Natural killer cell (primary cell): ENCODE measurements around the gene B3GNT4. TPM values are rescaled to one million over a fixed set of nuclear protein-coding genes. Genes with fewer than 3 reads are reported as not detected.
A peak's percentile ranks its signal among the peaks of the same experiment; 100 is the strongest.

Source experiments
- ATAC-seq, 3 donors: fragments of 150-1000 bp in 2 of 3; fragments of 200-7000 bp in 1 of 3; cut with Tn5 transposase; 1 replicate in 1 of 3; 2 replicates in 2 of 3; pipeline ENCODE4 v1.10.0; 2021; ENCODE audit warnings: mild to moderate bottlenecking in 2 of 3, moderate library complexity in 2 of 3
- DNase-seq, 2 donors: peaks; one replicate each; pipeline versions ENCODE4 v3.0.0 to v3.0.0-alpha.2; 2013 to 2021; ENCODE audit warnings: mixed read lengths in 1 of 2
- H3K27ac ChIP-seq: one replicate; pipeline ENCODE4 v1.5.1; 2013; ENCODE audit warnings: mild to moderate bottlenecking, low read length
- H3K27me3 ChIP-seq: one replicate; pipeline ENCODE4 v1.6.1; 2013; ENCODE audit warnings: low read length; ENCODE audit not compliant: control insufficient read depth, insufficient read depth
- H3K36me3 ChIP-seq: one replicate; pipeline ENCODE4 v1.6.1; 2013; ENCODE audit warnings: low read length; ENCODE audit not compliant: control insufficient read depth, insufficient read depth
- H3K4me1 ChIP-seq: one replicate; pipeline ENCODE4 v1.6.1; 2013; ENCODE audit warnings: low read length; ENCODE audit not compliant: control insufficient read depth, insufficient read depth
- H3K4me3 ChIP-seq: one replicate; pipeline ENCODE4 v1.5.1; 2013; ENCODE audit warnings: low read length
- H3K9me3 ChIP-seq: one replicate; pipeline ENCODE4 v1.6.1; 2013; ENCODE audit warnings: low read length; ENCODE audit not compliant: control insufficient read depth, insufficient read depth
- H3K27ac Mint-ChIP-seq, 2 donors: one replicate each; pipeline ENCODE4 v1.8.0; 2022; ENCODE audit warnings: mild to moderate bottlenecking in 2 of 2, mixed read lengths in 2 of 2, moderate library complexity in 1 of 2
- H3K27me3 Mint-ChIP-seq, 2 donors: one replicate each; pipeline ENCODE4 v1.8.0; 2022; ENCODE audit warnings: low read depth in 2 of 2, mixed read lengths in 2 of 2
- H3K36me3 Mint-ChIP-seq: one replicate; pipeline ENCODE4 v1.8.0; 2022; ENCODE audit warnings: mixed read lengths
- H3K4me1 Mint-ChIP-seq, 2 donors: one replicate each; pipeline ENCODE4 v1.8.0; 2022; ENCODE audit warnings: mixed read lengths in 2 of 2
- H3K4me3 Mint-ChIP-seq: one replicate; pipeline ENCODE4 v1.8.0; 2022; ENCODE audit warnings: mild to moderate bottlenecking, moderate library complexity, mixed read lengths
- H3K9me3 Mint-ChIP-seq, 2 donors: one replicate each; pipeline ENCODE4 v1.8.0; 2022; ENCODE audit warnings: mixed read lengths in 2 of 2
- WGBS: methylation state at CpG from one replicate; pipeline ENCODE4 v1.1.7; 2013; ENCODE audit warnings: missing lambda C conversion rate; ENCODE audit not compliant: insufficient coverage; 5-methylcytosine and 5-hydroxymethylcytosine counted together
- intact Hi-C: fragments of 100-400 bp; cut with micrococcal nuclease; formaldehyde crosslinking; loops from one replicate; pipeline ENCODE4 v1.14.2; 2022
- total RNA-seq, 4 donors: library from RNA; stranded (reverse); fragments of 120-200 nt in 1 of 4; gene quantifications; one replicate each; pipeline versions ENCODE4 v1.2.3 to v1.2.4, GENCODE V29; 2013 to 2022
- TF ChIP-seq, protein P1 (sequence below): fragments of 200-600 bp; IDR thresholded peaks from one replicate; pipeline ENCODE4 v1.8.0; 2022; ENCODE audit warnings: antibody characterized with exemption

Gene B3GNT4
- total RNA-seq, 3 donors from 2014 or later (not counting 1 experiment from before 2014, with no cell fraction given), result 0.25 to 0.68 (median 0.34) TPM

DNA sequence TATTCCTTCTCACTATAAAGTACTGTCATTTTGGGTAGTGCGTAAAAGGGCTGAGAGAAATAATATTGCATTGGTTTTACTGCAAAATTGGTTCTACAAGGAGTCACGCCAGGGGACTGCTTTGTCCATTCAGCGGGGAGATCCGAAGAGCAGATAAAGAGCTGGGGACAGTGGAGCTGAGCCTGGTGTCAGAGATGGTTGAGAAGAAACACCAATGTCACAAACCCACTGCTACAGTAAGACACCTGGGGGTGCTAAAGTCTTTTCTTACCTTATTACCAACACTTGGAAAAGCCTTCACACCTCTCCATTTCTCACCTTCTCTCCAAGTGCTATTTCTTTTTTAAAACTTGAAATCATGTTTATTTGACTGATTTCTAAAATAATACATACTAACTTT lies 43.6 kb upstream of the B3GNT4 start:
- H3K4me3 Mint-ChIP-seq, result no peak overlapping the region

DNA sequence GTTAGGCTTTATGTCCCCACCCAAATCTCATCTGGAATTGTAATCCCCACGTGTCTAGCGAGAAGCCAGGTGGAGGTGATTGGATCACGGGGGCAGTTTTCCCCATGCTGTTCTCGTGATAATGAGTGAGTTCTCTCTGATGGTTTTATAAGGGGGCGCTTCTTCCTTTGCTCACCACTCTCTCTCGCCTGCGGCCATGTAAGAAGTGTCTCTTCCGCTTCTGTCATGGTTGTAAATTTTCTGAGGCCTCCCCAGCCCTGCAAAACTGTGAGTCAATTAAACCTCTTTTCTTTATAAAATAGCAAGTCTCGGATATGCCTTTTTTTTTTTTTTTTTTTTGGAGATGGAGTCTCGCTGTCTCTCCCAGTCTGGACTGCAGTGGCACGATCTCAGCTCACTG lies 42.7 kb upstream of the B3GNT4 start:
- peaks cover 30% of the 10 kb centered on the region for H3K4me1 ChIP-seq
- no peaks in the 10 kb centered on the region for H3K36me3 Mint-ChIP-seq
- H3K4me3 Mint-ChIP-seq, result peak overlapping the region; percentile 68
- 74% methylated on average over 9 of the region's 11 CpGs for WGBS
- no peaks in the 10 kb centered on the region for H3K9me3 ChIP-seq
- no peak overlapping the region for H3K4me3 ChIP-seq
- ATAC-seq (peak in 1 of 3 donors; percentile 69), DNase-seq (no peak)
- H3K27ac Mint-ChIP-seq, result peak overlapping the region in 1 of 2 donors; percentile 92
- intact Hi-C loops, result loop anchor here (2.0 kb wide), 1 partner anchor 22 kb away; the partner anchor contains the start of gene LRRC43
- H3K27me3 Mint-ChIP-seq, result no peaks in the 10 kb centered on the region
- H3K9me3 Mint-ChIP-seq, result no peaks in the 10 kb centered on the region
- H3K27me3 ChIP-seq, result no peaks in the 10 kb centered on the region
- TF ChIP-seq, protein P1, sequence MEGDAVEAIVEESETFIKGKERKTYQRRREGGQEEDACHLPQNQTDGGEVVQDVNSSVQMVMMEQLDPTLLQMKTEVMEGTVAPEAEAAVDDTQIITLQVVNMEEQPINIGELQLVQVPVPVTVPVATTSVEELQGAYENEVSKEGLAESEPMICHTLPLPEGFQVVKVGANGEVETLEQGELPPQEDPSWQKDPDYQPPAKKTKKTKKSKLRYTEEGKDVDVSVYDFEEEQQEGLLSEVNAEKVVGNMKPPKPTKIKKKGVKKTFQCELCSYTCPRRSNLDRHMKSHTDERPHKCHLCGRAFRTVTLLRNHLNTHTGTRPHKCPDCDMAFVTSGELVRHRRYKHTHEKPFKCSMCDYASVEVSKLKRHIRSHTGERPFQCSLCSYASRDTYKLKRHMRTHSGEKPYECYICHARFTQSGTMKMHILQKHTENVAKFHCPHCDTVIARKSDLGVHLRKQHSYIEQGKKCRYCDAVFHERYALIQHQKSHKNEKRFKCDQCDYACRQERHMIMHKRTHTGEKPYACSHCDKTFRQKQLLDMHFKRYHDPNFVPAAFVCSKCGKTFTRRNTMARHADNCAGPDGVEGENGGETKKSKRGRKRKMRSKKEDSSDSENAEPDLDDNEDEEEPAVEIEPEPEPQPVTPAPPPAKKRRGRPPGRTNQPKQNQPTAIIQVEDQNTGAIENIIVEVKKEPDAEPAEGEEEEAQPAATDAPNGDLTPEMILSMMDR, result no peak
- no peaks in the 10 kb centered on the region for H3K36me3 ChIP-seq
- peak overlapping the region; percentile 25 for H3K27ac ChIP-seq
- H3K4me1 Mint-ChIP-seq, result peaks cover 30 to 38% of the 10 kb centered on the region in 2 donors

More for the DNA sequence above, 43.6 kb upstream of the B3GNT4 start:
- Mint-ChIP-seq H3K27me3 (no peaks in the 10 kb centered on the region), H3K4me1 (peaks cover 34 to 42% of the 10 kb centered on the region in 2 donors), H3K36me3 (no peaks in the 10 kb centered on the region), H3K9me3 (no peaks in the 10 kb centered on the region), H3K27ac (peak overlapping the region; percentile 7 to 92)
- Histone ChIP-seq H3K27ac (no peak overlapping the region), H3K4me3 (no peak overlapping the region), H3K4me1 (peaks cover 30% of the 10 kb centered on the region), H3K9me3 (no peaks in the 10 kb centered on the region), H3K36me3 (no peaks in the 10 kb centered on the region), H3K27me3 (no peaks in the 10 kb centered on the region)
- intact Hi-C loops, result loop anchor here (2.0 kb wide), 1 partner anchor 23 kb away; the partner anchor contains the start of gene LRRC43
- no peak for ATAC-seq
- WGBS, result 100% methylated on average over 3 of the region's 4 CpGs
- no peak for DNase-seq
- TF ChIP-seq, protein P1, result no peak

DNA sequence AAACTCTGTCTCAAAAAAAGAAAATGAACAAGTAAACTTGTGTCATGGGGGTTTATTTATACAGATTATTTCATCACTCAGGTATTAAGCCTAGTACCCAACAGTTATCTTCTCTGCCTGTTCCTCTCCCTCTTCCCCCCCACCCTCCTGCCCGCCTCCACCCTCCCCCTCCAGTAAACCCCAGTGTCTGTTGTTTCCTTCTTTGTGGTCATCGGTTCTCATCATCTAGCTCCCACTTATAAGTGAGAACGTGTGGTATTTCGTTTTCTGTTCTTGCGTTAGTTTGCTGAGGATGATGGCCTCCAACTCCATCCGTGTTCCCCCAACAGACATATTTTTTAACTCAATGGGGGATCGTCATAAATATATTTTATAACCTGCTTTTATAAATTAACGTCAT lies 41.8 kb upstream of the B3GNT4 start:
- no peaks in the 10 kb centered on the region for H3K9me3 ChIP-seq
- peak; percentile 67 to 81 (median 76) for ATAC-seq
- no peaks in the 10 kb centered on the region for H3K27me3 ChIP-seq
- no peaks in the 10 kb centered on the region for H3K36me3 ChIP-seq
- Mint-ChIP-seq H3K9me3 (no peaks in the 10 kb centered on the region), H3K27ac (peak overlapping the region; percentile 78 to 92), H3K27me3 (no peaks in the 10 kb centered on the region), H3K4me1 (peaks cover 27 to 33% of the 10 kb centered on the region in 2 donors), H3K36me3 (no peaks in the 10 kb centered on the region), H3K4me3 (peak overlapping the region; percentile 85)
- intact Hi-C loops, result loop anchor here (2.0 kb wide), 1 partner anchor 21 kb away; the partner anchor contains the start of gene LRRC43
- 53% methylated on average over 5 of the region's 8 CpGs for WGBS
- H3K27ac ChIP-seq, result peak overlapping the region; percentile 83
- H3K4me1 ChIP-seq, result peaks cover 34% of the 10 kb centered on the region
- TF ChIP-seq, protein P1, result no peak
- peak in 1 of 2 donors; percentile 68 for DNase-seq
- H3K4me3 ChIP-seq, result no peak overlapping the region

DNA sequence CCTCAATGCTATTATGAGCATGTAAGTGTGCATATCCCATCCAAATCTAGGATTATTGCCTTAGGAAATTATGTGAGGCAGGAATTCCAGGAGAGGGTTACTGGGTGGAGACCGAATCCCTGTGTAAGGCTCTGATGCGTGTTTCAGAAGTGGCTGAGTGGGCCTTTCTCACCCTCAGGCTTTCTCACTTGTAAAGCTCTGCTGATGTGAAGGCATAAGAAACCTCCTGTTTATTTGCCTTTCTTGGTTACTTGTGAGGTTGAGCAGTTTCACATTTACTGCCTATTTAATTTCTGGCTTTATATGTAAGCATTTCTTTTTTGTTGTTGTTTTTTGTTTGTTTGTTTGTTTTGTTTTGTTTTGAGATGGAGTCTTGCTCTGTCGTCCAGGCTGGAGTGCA lies 40.5 kb upstream of the B3GNT4 start:
- H3K27me3 Mint-ChIP-seq, result no peaks in the 10 kb centered on the region
- H3K36me3 Mint-ChIP-seq, result no peaks in the 10 kb centered on the region
- H3K4me3 ChIP-seq, result no peak overlapping the region
- no peaks in the 10 kb centered on the region for H3K9me3 ChIP-seq
- peaks cover 27 to 33% of the 10 kb centered on the region in 2 donors for H3K4me1 Mint-ChIP-seq
- peak overlapping the region; percentile 78 to 92 for H3K27ac Mint-ChIP-seq
- no peaks in the 10 kb centered on the region for H3K9me3 Mint-ChIP-seq
- H3K27ac ChIP-seq, result peak overlapping the region; percentile 83
- WGBS, result 49% methylated on average over 3 of the region's 3 CpGs
- TF ChIP-seq, protein P1, result no peak
- H3K27me3 ChIP-seq, result no peaks in the 10 kb centered on the region
- H3K36me3 ChIP-seq, result no peaks in the 10 kb centered on the region
- DNase-seq, result no peak
- H3K4me1 ChIP-seq, result peaks cover 40% of the 10 kb centered on the region
- intact Hi-C loops, result no loop called here
- ATAC-seq, result peak; percentile 56 to 62 (median 62)
- H3K4me3 Mint-ChIP-seq, result peak overlapping the region; percentile 85
